Measurements from ENCODE around the gene FIGLA.

FIGLA gene

GRCh38 chr2:70790136-70790828 is at the start of gene FIGLA:
Gene FIGLA, minus strand, starts transcription at chr2:70790643. Its CDS starts 5 bp downstream, at chr2:70790638.
- Histone ChIP-seq H4K20me1 (ENCODE audit: insufficient read depth, low read length, poor library complexity, severe bottlenecking) (no peaks in the 10 kb centered on the region), H3K4me2 (ENCODE audit: low read depth, low read length, poor library complexity, severe bottlenecking) (peak within 1 kb of the TSS; percentile 48), H3K36me3 (ENCODE audit: insufficient read depth, low read length) (no peaks in the 10 kb centered on the region), H3K9me2 (replicated peaks; ENCODE audit: low read depth, low read length) (no peaks in the 10 kb centered on the region), H3K9ac (ENCODE audit: low read depth, low read length, poor library complexity, severe bottlenecking) (peak within 1 kb of the TSS; percentile 37), H3K27me3 (ENCODE audit: insufficient read depth, low read length, poor library complexity, severe bottlenecking) (no peaks in the 10 kb centered on the region), H3K79me2 (ENCODE audit: insufficient read depth, low read length) (no peaks in the 10 kb centered on the region), H3K4me3 (ENCODE audit: low read length, poor library complexity, severe bottlenecking) (peak within 1 kb of the TSS; percentile 28), H3K4me1 (ENCODE audit: insufficient read depth, low read length, poor library complexity, severe bottlenecking) (no peaks in the 10 kb centered on the region), H3K9me3 (ENCODE audit: insufficient read depth, low read depth, low read length) (no peaks in the 10 kb centered on the region), H2AFZ (ENCODE audit: low read length) (peak within 1 kb of the TSS; percentile 92), H3F3A (ENCODE audit: low read depth) (no peaks in the 10 kb centered on the region)
- TF ChIP-seq EZH2phosphoT487 (IDR thresholded peaks at IDR 0.05; ENCODE audit: borderline replicate concordance), result no peak

GRCh38 chr2:70837980-70838925 is 47.8 kb upstream of the FIGLA start:
- no peaks in the 10 kb centered on the region for H3K79me2 ChIP-seq (ENCODE audit: insufficient read depth, low read length)
- no peaks in the 10 kb centered on the region for H3F3A ChIP-seq (ENCODE audit: low read depth)
- H3K4me2 ChIP-seq (ENCODE audit: low read depth, low read length, poor library complexity, severe bottlenecking), result no peak overlapping the region
- H2AFZ ChIP-seq (ENCODE audit: low read length), result no peak overlapping the region
- TF ChIP-seq CTCF (conservative IDR thresholded peaks at IDR 0.05; ENCODE audit: low read length), result no peak
- no peak for TF ChIP-seq EZH2phosphoT487 (IDR thresholded peaks at IDR 0.05; ENCODE audit: borderline replicate concordance)
- no peaks in the 10 kb centered on the region for H3K36me3 ChIP-seq (ENCODE audit: insufficient read depth, low read length)
- H4K20me1 ChIP-seq (ENCODE audit: insufficient read depth, low read length, poor library complexity, severe bottlenecking), result no peaks in the 10 kb centered on the region
- no peaks in the 10 kb centered on the region for H3K27me3 ChIP-seq (ENCODE audit: insufficient read depth, low read length, poor library complexity, severe bottlenecking)
- H3K9me3 ChIP-seq (ENCODE audit: insufficient read depth, low read depth, low read length), result no peaks in the 10 kb centered on the region
- no peaks in the 10 kb centered on the region for H3K4me1 ChIP-seq (ENCODE audit: insufficient read depth, low read length, poor library complexity, severe bottlenecking)
- H3K4me3 ChIP-seq (ENCODE audit: low read length, poor library complexity, severe bottlenecking), result no peak overlapping the region
- H3K9me2 ChIP-seq (replicated peaks; ENCODE audit: low read depth, low read length), result no peaks in the 10 kb centered on the region
- H3K9ac ChIP-seq (ENCODE audit: low read depth, low read length, poor library complexity, severe bottlenecking), result no peak overlapping the region

- Histone ChIP-seq H3K9ac (ENCODE audit: low read depth, low read length, poor library complexity, severe bottlenecking) (no peak within 1 kb of the TSS), H4K20me1 (ENCODE audit: insufficient read depth, low read length, poor library complexity, severe bottlenecking) (no peaks in the 10 kb centered on the region), H3K27me3 (ENCODE audit: insufficient read depth, low read length, poor library complexity, severe bottlenecking) (no peaks in the 10 kb centered on the region), H3K9me3 (ENCODE audit: insufficient read depth, low read depth, low read length) (no peaks in the 10 kb centered on the region), H3K79me2 (ENCODE audit: insufficient read depth, low read length) (no peaks in the 10 kb centered on the region), H2AFZ (ENCODE audit: low read length) (0 out of 2 replicates have a peak within 1 kb of the TSS, but pooled peaks have one; percentile 8), H3K4me1 (ENCODE audit: insufficient read depth, low read length, poor library complexity, severe bottlenecking) (no peaks in the 10 kb centered on the region), H3K9me2 (replicated peaks; ENCODE audit: low read depth, low read length) (no peaks in the 10 kb centered on the region), H3K4me2 (ENCODE audit: low read depth, low read length, poor library complexity, severe bottlenecking) (no peak within 1 kb of the TSS), H3K36me3 (ENCODE audit: insufficient read depth, low read length) (no peaks in the 10 kb centered on the region), H3F3A (ENCODE audit: low read depth) (no peaks in the 10 kb centered on the region), H3K4me3 (ENCODE audit: low read length, poor library complexity, severe bottlenecking) (no peak within 1 kb of the TSS)
- no peak for TF ChIP-seq EZH2phosphoT487 (IDR thresholded peaks at IDR 0.05; ENCODE audit: borderline replicate concordance)
- TF ChIP-seq CTCF (conservative IDR thresholded peaks at IDR 0.05; ENCODE audit: low read length), result no peak
These were observed 45.2 kb upstream of the FIGLA start, which contains the start of gene CD207 for GRCh38 chr2:70835643-70836042. Gene CD207, minus strand, starts transcription at chr2:70835816. Its CDS starts 40 bp downstream, at chr2:70835776.
